Astrocyte of the cerebellum (primary cell): Measurements from ENCODE around the gene SIPA1L3.

Source experiments
- DNase-seq: peaks from one replicate; pipeline ENCODE4 v3.0.0-alpha.2; 2011; ENCODE audit warnings: low read depth
- H3K4me3 ChIP-seq: 2 replicates; pipeline ENCODE4 v1.5.1; 2011; ENCODE audit warnings: mild to moderate bottlenecking, low read depth, low read length, moderate library complexity
- in situ Hi-C: cut with HindIII; loops from 2 replicates; pipeline ENCODE4 v1.10.0; 2017; ENCODE audit warnings: low sequenced_read_pairs
- TF ChIP-seq, protein P1 (sequence below): IDR thresholded peaks from 2 replicates; pipeline ENCODE4 v1.5.1; 2012; ENCODE audit warnings: low read length, low read depth, moderate library complexity, mild to moderate bottlenecking; ENCODE audit errors: missing control alignments

SIPA1L3 gene

DNA sequence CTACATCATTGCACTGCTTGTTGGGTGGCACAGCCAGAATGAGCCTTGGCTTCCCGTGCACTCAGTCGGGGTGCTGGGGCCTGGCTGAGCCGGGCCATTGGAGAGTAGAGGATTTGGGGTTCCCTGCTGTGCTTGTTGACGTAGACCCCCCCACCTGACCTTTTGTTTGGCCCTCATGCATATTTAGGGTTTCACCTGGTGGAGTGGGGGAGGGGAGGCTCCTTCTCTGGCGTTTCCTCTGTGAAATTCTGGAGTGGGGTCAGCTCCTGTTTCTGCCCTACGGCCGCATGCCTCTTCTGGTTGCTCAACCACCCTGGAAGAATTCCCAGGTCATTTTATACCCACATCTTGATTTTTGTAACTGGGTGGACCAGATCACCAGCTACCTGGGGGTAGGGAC lies 82.8 kb downstream of the SIPA1L3 start:
- H3K4me3 ChIP-seq, result no peak overlapping the region
- in situ Hi-C loops, result no loop called here
- DNase-seq, result no peak
- TF ChIP-seq, protein P1, sequence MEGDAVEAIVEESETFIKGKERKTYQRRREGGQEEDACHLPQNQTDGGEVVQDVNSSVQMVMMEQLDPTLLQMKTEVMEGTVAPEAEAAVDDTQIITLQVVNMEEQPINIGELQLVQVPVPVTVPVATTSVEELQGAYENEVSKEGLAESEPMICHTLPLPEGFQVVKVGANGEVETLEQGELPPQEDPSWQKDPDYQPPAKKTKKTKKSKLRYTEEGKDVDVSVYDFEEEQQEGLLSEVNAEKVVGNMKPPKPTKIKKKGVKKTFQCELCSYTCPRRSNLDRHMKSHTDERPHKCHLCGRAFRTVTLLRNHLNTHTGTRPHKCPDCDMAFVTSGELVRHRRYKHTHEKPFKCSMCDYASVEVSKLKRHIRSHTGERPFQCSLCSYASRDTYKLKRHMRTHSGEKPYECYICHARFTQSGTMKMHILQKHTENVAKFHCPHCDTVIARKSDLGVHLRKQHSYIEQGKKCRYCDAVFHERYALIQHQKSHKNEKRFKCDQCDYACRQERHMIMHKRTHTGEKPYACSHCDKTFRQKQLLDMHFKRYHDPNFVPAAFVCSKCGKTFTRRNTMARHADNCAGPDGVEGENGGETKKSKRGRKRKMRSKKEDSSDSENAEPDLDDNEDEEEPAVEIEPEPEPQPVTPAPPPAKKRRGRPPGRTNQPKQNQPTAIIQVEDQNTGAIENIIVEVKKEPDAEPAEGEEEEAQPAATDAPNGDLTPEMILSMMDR, result no peak

DNA sequence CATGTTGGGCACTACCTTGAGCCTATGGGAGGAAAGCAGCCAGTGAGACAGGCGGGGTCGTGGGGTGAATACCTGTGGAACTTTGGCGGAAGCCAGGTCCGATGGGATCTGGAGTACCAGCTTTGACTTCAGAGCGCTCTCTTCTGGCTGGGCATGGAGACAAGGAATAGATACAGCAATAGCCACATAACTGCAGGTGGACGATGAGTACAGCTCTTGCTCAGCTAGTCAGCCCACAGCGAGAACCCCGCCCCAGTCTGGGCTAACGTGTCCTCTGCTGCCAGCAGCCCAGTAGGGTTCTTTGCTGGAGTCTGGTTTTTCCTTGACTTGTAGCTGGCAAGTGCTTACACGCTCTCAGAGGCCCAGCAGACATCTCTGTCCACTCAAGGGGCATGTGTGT lies 83.4 kb downstream of the SIPA1L3 start:
- TF ChIP-seq, protein P1, result no peak
- H3K4me3 ChIP-seq, result no peak overlapping the region
- in situ Hi-C loops, result no loop called here
- no peak for DNase-seq

DNA sequence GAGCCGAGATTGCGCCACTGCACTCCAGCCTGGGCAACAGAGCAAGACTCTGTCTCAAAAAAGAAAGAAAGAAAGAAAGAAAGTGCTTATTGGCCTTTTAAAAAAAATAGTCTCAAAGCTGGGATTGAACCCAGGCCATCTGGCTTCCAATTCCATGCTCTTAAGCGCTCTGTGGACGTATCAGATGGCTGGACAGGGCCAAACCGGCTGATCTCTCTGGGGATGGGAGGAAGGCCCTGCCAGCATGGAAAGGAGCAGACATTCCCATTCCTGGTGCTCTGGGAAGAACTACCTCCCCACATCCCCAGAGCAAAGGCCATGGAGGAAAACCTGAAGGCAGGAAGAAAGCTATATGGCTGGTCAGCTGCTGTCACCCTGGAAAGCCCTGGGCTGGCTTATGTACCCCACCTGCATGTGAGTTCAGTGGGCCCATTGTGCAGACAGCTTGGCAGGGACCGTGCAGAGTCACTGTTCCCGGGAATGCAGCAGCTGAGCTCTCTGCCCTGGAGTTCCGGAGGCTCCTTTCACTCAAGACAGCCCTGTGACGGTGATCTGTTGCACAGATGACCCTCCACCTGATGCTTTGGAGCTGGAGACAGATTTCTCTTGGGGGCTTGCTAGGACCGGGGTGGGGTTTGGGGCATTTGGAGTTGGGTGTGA lies 84.3 kb downstream of the SIPA1L3 start:
- TF ChIP-seq, protein P1, result no peak
- in situ Hi-C loops, result no loop called here
- no peak for DNase-seq
- no peak overlapping the region for H3K4me3 ChIP-seq

DNA sequence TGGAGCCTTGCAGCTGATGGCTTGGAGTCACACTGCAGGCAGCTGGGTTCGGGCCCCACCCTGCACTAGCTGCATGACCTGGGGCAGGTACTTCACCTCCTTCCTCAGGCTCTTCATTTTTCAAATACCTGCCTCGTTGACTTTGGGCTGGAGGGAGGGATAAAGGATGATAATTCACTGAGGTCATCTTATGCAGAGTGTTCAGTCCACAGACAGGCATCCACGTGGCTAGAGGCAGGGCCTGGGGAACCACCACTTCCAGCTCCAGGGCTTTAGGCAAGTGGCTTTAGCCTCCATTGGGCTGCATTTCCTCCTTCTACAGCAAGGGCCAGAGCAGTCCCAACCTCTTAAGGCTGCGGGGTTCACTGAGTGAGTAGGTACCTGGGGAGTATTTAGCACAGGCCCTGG lies 84.8 kb downstream of the SIPA1L3 start:
- no peak overlapping the region for H3K4me3 ChIP-seq
- in situ Hi-C loops, result no loop called here
- no peak for DNase-seq
- TF ChIP-seq, protein P1, result no peak

DNA sequence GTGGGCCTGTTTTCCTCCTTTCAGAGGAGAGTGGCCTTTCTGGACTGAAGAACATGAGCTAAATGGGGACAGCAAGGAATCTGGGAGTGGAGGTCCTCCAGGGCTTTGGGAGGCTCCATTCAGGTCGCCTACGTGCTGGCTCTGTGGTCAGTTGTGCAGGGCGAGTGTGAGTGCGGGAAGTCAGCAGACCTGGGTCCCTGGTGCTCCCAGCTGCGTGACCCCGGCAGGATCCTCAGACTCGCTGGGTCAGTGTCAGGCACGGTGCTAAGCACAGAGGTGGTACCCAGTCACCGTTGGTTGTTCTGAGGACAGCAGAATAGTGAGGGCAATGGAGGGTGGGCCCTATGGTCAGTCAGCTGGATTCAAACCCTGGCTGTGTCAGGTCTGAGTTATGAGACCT lies 85.8 kb downstream of the SIPA1L3 start:
- no peak overlapping the region for H3K4me3 ChIP-seq
- in situ Hi-C loops, result no loop called here
- TF ChIP-seq, protein P1, result no peak
- DNase-seq, result no peak

DNA sequence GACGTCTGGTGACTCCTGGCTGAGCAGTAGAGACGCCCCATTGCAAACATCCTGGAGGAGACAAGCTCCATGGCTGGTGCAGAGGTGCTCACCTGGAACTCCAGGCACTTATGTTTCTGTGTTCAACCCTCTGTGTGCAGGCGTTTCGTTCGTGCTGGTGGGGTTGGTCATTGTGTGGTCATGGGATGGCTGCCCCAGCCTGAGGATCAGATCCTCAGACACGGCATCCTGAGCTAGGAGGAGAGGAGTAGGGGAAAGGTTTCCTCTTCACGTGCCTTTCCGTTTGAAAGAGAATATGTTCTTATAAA lies 87.8 kb downstream of the SIPA1L3 start:
- in situ Hi-C loops, result no loop called here
- TF ChIP-seq, protein P1, result no peak
- no peak overlapping the region for H3K4me3 ChIP-seq
- DNase-seq, result no peak

DNA sequence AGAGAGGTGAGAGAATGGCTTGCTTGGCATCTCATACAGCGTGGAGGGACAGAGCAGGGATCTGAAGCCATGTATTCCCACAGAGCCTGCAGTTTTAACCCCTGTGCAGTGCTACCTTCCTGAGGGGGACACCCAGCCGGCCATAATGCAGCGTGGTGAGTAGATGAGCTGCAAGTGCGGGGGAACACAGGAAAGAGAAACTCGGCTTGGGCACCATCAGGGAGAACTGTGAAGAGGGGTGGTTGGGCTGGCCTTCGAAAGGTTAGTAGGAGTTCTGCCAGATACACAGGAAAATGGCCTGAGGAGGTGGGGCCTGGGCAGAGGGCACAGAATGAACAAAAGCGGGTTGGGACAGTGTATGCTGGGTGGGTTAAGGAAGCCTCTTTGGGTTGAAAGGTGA lies 88.3 kb downstream of the SIPA1L3 start:
- TF ChIP-seq, protein P1, result no peak
- DNase-seq, result no peak
- in situ Hi-C loops, result no loop called here
- H3K4me3 ChIP-seq, result no peak overlapping the region
